Thyroid gland (tissue), 4 donors: ENCODE results near the gene CUEDC1.

Source experiments
- POLR2A ChIP-seq, 2 donors: fragments of 450-650 bp; IDR thresholded peaks; one replicate each; pipeline ENCODE4 v1.6.1; 2017; ENCODE audit warnings: antibody characterized with exemption in 2 of 2, mild to moderate bottlenecking in 2 of 2, moderate library complexity in 1 of 2
- TF ChIP-seq, protein P1 (sequence below), 6 experiments: fragments of 200-600 bp in 3 of 6; fragments of 450-650 bp in 3 of 6; sonication (generic) in 3 of 6; IDR thresholded peaks; one replicate each; pipeline ENCODE4 v1.5.1; 2016 to 2019; ENCODE audit warnings: antibody characterized with exemption in 6 of 6, mild to moderate bottlenecking in 2 of 6, inconsistent platforms in 1 of 6, moderate library complexity in 1 of 6

DNA sequence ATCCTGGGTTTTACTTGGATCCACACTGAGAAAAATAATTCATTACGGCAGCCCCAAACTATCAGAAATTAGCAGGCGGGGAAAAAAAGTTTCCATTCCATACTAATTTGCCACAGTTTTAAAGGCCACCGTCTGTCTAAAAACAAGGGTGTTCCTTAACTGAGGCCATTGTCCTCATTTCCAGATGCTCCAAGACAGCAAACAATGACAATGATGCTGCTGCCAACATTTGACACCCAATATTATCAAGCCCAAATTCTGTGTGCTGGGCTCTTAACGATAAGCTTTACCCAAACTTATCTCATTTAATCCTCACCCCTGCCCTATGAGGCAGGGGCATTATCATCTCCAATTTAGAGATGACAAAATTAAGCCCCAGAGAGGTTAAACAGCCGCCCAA is 26.3 kb downstream of the CUEDC1 start:
- TF ChIP-seq, protein P1, sequence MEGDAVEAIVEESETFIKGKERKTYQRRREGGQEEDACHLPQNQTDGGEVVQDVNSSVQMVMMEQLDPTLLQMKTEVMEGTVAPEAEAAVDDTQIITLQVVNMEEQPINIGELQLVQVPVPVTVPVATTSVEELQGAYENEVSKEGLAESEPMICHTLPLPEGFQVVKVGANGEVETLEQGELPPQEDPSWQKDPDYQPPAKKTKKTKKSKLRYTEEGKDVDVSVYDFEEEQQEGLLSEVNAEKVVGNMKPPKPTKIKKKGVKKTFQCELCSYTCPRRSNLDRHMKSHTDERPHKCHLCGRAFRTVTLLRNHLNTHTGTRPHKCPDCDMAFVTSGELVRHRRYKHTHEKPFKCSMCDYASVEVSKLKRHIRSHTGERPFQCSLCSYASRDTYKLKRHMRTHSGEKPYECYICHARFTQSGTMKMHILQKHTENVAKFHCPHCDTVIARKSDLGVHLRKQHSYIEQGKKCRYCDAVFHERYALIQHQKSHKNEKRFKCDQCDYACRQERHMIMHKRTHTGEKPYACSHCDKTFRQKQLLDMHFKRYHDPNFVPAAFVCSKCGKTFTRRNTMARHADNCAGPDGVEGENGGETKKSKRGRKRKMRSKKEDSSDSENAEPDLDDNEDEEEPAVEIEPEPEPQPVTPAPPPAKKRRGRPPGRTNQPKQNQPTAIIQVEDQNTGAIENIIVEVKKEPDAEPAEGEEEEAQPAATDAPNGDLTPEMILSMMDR (IDR thresholded peaks at IDR 0.05) = no peak
- no peak for TF ChIP-seq POLR2A (IDR thresholded peaks at IDR 0.05)
